Neutrophil (primary cell): ENCODE measurements around the gene ADORA3.

Source experiments
- H3K27ac ChIP-seq: fragments of 200-600 bp; sonication (generic); 2 replicates; pipeline ENCODE4 v1.5.1; 2016; ENCODE audit warnings: mild to moderate bottlenecking, moderate library complexity
- H3K27me3 ChIP-seq: fragments of 200-600 bp; sonication (generic); 2 replicates; pipeline ENCODE4 v1.6.0; 2016; ENCODE audit warnings: mild to moderate bottlenecking
- H3K36me3 ChIP-seq: fragments of 200-600 bp; sonication (generic); 2 replicates; pipeline ENCODE4 v1.5.1; 2017
- H3K4me1 ChIP-seq, 2 experiments: fragments of 200-600 bp in 1 of 2; sonication (generic) in 1 of 2; 1 replicate in 1 of 2; 2 replicates in 1 of 2; pipeline versions ENCODE4 v1.5.1 to v1.6.1; 2013 to 2016; ENCODE audit warnings: low read depth in 1 of 2, low read length in 1 of 2, mild to moderate bottlenecking in 1 of 2, moderate library complexity in 1 of 2; ENCODE audit not compliant: control insufficient read depth in 1 of 2, insufficient read depth in 1 of 2
- H3K4me3 ChIP-seq, 2 experiments: fragments of 200-600 bp in 1 of 2; sonication (generic) in 1 of 2; 1 replicate in 1 of 2; 2 replicates in 1 of 2; pipeline ENCODE4 v1.5.1; 2013 to 2016; ENCODE audit warnings: low read depth in 1 of 2, low read length in 1 of 2, mild to moderate bottlenecking in 1 of 2, moderate library complexity in 1 of 2
- H3K9me3 ChIP-seq: fragments of 200-600 bp; sonication (generic); 2 replicates; pipeline ENCODE4 v1.5.1; 2016
- CTCF ChIP-seq: fragments of 200-600 bp; sonication (generic); IDR thresholded peaks from 2 replicates; pipeline ENCODE4 v1.5.1; 2016; ENCODE audit warnings: antibody characterized with exemption

ADORA3 gene

GRCh38 chr1:111486431-111486830 lies 17.0 kb downstream of the ADORA3 start:
- H3K27me3 ChIP-seq = no peaks in the 10 kb centered on the region
- H3K27ac ChIP-seq = no peak overlapping the region
- H3K9me3 ChIP-seq = no peaks in the 10 kb centered on the region
- TF ChIP-seq CTCF = no peak
- H3K4me3 ChIP-seq = no peak overlapping the region
- no peaks in the 10 kb centered on the region for H3K36me3 ChIP-seq
- H3K4me1 ChIP-seq = peaks cover 58 to 60% of the 10 kb centered on the region in 2 experiments

DNA sequence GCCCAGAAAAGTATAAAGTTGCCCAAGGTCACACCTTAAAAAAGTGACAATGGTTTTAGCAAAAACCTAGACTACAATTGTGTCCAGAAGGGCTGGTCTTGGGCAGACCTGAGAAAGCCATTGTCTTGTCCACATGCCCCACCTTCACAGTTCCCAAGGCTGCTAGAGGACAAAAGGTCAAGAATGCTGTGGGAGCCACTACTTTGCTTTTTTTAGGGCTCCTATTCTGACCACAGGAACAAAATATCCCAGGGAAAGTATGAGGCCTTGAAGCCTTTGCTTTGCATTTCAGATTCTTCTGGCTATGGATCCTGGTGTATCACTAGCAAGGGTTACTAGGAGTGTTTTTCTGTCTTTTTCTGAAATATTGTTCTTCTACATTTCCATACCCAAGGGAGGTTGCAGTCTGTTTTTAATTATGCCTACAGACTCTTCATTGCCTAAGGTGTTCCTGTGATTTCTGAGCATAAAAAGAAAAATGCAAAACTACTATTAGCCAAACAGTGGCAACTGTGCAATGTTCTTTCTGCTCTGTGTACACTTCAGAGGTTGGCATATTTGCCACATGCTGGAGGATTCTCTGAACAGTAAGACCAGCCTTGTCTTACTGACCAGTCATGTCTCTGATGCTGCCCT lies 18.9 kb downstream of the ADORA3 start:
- Histone ChIP-seq H3K27me3 (no peaks in the 10 kb centered on the region), H3K4me1 (peaks cover 57 to 60% of the 10 kb centered on the region in 2 experiments), H3K27ac (peak overlapping the region; percentile 61), H3K4me3 (no peak overlapping the region), H3K36me3 (no peaks in the 10 kb centered on the region), H3K9me3 (no peaks in the 10 kb centered on the region)
- TF ChIP-seq CTCF = no peak

- peak overlapping the region; percentile 61 for H3K27ac ChIP-seq
- H3K36me3 ChIP-seq = no peaks in the 10 kb centered on the region
- no peak for TF ChIP-seq CTCF
- no peaks in the 10 kb centered on the region for H3K9me3 ChIP-seq
- H3K4me1 ChIP-seq = peaks cover 51 to 55% of the 10 kb centered on the region in 2 experiments
- no peak overlapping the region for H3K4me3 ChIP-seq
- no peaks in the 10 kb centered on the region for H3K27me3 ChIP-seq
Measured at GRCh38 chr1:111483876-111484275, 19.6 kb downstream of the ADORA3 start.

- peak overlapping the region; percentile 61 for H3K27ac ChIP-seq
- TF ChIP-seq CTCF = no peak
- peaks cover 44 to 48% of the 10 kb centered on the region in 2 experiments for H3K4me1 ChIP-seq
- no peak overlapping the region for H3K4me3 ChIP-seq
- no peaks in the 10 kb centered on the region for H3K9me3 ChIP-seq
- peaks cover 3% of the 10 kb centered on the region for H3K36me3 ChIP-seq
- no peaks in the 10 kb centered on the region for H3K27me3 ChIP-seq
Measured at GRCh38 chr1:111483166-111483565, 20.3 kb downstream of the ADORA3 start.

DNA sequence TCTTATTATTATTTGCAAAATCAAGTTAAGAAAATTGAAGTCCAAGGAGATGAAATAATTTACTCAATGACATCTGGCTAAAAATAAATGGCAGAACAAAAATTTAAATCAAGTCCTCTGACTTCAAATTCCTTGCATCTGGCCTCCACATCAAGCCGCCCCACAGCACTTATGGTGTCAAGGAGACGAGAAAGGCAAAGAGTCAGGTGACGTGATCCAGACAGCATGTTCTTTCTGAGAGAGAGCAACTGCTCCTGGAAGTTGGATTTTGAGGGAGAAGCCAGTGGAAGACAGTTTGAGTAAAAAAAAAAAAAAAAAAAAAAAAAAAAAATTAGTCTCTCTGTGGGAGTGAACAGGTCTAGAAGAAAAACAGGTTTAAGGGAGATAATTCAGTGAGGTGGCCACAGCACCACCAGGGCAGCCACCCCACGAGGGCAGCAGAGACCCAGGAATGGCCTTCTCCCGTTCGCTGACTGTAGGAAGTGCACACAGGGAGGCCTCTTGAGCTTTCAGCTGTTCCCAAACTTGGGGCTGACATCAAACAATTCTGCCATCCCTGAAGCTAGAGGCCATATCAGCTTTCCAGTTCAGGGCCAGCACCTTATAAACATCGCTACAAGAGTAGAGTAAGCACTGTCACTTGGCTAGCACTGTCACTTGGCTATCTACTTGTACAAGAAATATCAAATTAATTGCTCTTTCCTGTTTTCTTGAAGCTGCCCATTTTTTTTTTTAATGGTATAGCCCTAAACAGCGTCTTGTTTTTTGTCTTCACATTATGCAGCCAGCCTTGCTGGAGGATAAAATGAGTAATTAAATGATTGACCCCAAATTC lies 21.8 kb downstream of the ADORA3 start:
- TF ChIP-seq CTCF = peak; percentile 80
- no peaks in the 10 kb centered on the region for H3K27me3 ChIP-seq
- H3K27ac ChIP-seq = peak overlapping the region; percentile 77
- no peak overlapping the region for H3K4me3 ChIP-seq
- peaks cover 5% of the 10 kb centered on the region for H3K36me3 ChIP-seq
- H3K4me1 ChIP-seq = peaks cover 39 to 56% of the 10 kb centered on the region in 2 experiments
- H3K9me3 ChIP-seq = no peaks in the 10 kb centered on the region
